Tibial nerve (tissue), 4 donors: ENCODE results near the gene MBOAT2. TPM values are rescaled to one million over a fixed set of nuclear protein-coding genes. Genes with fewer than 3 reads are reported as not detected.

Source experiments
- DNase-seq, 2 donors: peaks; one replicate each; pipeline ENCODE4 v3.0.0-alpha.2; 2019; ENCODE audit warnings: low spot score in 2 of 2
- H3K27ac ChIP-seq, 4 donors: fragments of 200-600 bp; sonication (generic) in 3 of 4; one replicate each; pipeline ENCODE4 v1.5.1; 2017 to 2019; ENCODE audit warnings: mild to moderate bottlenecking in 1 of 4
- H3K27me3 ChIP-seq, 2 donors: fragments of 200-600 bp; sonication (generic) in 1 of 2; one replicate each; pipeline versions ENCODE4 v1.5.1 to v1.6.0; 2017 to 2019
- H3K36me3 ChIP-seq, 3 donors: fragments of 200-600 bp; sonication (generic); one replicate each; pipeline ENCODE4 v1.5.1; 2018 to 2019
- H3K4me1 ChIP-seq, 4 donors: fragments of 200-600 bp; sonication (generic) in 3 of 4; one replicate each; pipeline ENCODE4 v1.5.1; 2017 to 2019
- H3K4me3 ChIP-seq, 4 donors: fragments of 200-600 bp; sonication (generic) in 3 of 4; one replicate each; pipeline ENCODE4 v1.5.1; 2017 to 2019; ENCODE audit warnings: mild to moderate bottlenecking in 1 of 4, moderate library complexity in 1 of 4
- H3K9me3 ChIP-seq, 4 donors: fragments of 200-600 bp; sonication (generic) in 3 of 4; one replicate each; pipeline ENCODE4 v1.5.1; 2017 to 2019
- EP300 ChIP-seq, 2 donors: sonication (generic); formaldehyde crosslinking; IDR thresholded peaks; one replicate each; pipeline ENCODE4 v1.6.1; 2017; ENCODE audit warnings: antibody characterized with exemption in 2 of 2, mild to moderate bottlenecking in 1 of 2
- POLR2A ChIP-seq, 2 donors: fragments of 450-650 bp; IDR thresholded peaks; one replicate each; pipeline ENCODE4 v1.6.1; 2017; ENCODE audit warnings: antibody characterized with exemption in 2 of 2, mild to moderate bottlenecking in 2 of 2, moderate library complexity in 2 of 2
- WGBS, 2 donors: methylation state at CpG; one replicate each; pipeline ENCODE4 v1.1.5; 2018; 5-methylcytosine and 5-hydroxymethylcytosine counted together
- total RNA-seq, 4 donors: library from RNA; depleted of rRNA; stranded (reverse); fragments of >200 nt; gene quantifications; one replicate each; pipeline ENCODE4 v1.1.0, GENCODE V29; 2016
- TF ChIP-seq, protein P1 (sequence below), 5 experiments: fragments of 200-600 bp in 3 of 5; fragments of 450-650 bp in 2 of 5; sonication (generic) in 3 of 5; IDR thresholded peaks; one replicate each; pipeline ENCODE4 v1.5.1; 2016 to 2019; ENCODE audit warnings: antibody characterized with exemption in 5 of 5, mild to moderate bottlenecking in 3 of 5, moderate library complexity in 2 of 5

Gene MBOAT2
- total RNA-seq, 4 donors from 2014 or later: 23.7 to 56.2 (median 45.5) TPM

DNA sequence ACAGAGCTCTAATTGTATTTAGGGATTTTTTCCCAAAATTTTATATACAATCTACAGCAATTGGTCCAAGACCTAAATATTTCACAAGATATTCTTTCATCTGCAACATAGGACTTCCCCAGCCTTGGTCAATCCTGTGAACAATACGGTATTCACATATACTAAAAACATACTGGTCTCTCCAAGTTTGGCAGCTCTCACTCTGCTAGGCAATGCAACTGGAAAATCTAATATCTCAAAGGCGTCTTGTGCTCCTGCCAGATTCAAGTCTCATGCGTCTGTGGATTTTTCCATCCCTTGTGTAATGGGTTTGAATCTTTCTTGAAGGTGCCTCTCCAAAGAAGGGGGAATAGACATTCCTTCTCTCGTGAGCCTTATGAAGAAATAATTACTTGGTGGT, 27.4 kb upstream of the MBOAT2 start:
- H3K27me3 ChIP-seq: no peaks in the 10 kb centered on the region
- no peaks in the 10 kb centered on the region for H3K36me3 ChIP-seq
- no peak overlapping the region for H3K4me3 ChIP-seq
- no peak for DNase-seq
- TF ChIP-seq POLR2A (IDR thresholded peaks at IDR 0.05): no peak
- no peak for TF ChIP-seq EP300 (IDR thresholded peaks at IDR 0.05)
- TF ChIP-seq, protein P1, sequence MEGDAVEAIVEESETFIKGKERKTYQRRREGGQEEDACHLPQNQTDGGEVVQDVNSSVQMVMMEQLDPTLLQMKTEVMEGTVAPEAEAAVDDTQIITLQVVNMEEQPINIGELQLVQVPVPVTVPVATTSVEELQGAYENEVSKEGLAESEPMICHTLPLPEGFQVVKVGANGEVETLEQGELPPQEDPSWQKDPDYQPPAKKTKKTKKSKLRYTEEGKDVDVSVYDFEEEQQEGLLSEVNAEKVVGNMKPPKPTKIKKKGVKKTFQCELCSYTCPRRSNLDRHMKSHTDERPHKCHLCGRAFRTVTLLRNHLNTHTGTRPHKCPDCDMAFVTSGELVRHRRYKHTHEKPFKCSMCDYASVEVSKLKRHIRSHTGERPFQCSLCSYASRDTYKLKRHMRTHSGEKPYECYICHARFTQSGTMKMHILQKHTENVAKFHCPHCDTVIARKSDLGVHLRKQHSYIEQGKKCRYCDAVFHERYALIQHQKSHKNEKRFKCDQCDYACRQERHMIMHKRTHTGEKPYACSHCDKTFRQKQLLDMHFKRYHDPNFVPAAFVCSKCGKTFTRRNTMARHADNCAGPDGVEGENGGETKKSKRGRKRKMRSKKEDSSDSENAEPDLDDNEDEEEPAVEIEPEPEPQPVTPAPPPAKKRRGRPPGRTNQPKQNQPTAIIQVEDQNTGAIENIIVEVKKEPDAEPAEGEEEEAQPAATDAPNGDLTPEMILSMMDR (IDR thresholded peaks at IDR 0.05): no peak
- H3K4me1 ChIP-seq: peaks cover 0 to 40% (median 0%) of the 10 kb centered on the region in 4 donors
- 13 to 17% methylated on average over 4 of the region's 4 CpGs for WGBS, 2 donors
- H3K27ac ChIP-seq: no peak overlapping the region
- no peaks in the 10 kb centered on the region for H3K9me3 ChIP-seq

DNA sequence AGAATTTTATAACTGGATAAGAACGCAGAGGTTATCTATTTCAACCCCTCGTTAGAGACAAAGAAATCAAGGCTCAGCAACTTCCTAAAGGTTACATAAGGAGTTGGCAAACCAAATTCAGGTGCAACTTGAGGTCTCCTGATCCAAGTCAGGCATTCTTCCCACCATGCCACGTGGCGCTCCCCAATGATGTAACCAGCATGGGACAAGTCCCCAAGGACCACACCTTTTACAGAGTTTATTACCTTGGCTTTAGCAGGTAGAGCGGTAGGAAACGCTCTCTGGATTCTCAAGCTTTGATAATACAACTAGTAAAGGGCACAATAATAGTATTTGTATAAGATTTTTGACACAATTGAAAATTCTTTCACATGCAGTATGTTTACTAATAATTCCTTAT, 26.7 kb upstream of the MBOAT2 start:
- Histone ChIP-seq H3K4me1 (peaks cover 0 to 40% (median 0%) of the 10 kb centered on the region in 4 donors), H3K27ac (no peak overlapping the region), H3K27me3 (no peaks in the 10 kb centered on the region), H3K4me3 (no peak overlapping the region), H3K36me3 (no peaks in the 10 kb centered on the region), H3K9me3 (no peaks in the 10 kb centered on the region)
- DNase-seq: no peak
- TF ChIP-seq POLR2A (IDR thresholded peaks at IDR 0.05) (no peak), EP300 (IDR thresholded peaks at IDR 0.05) (no peak)
- TF ChIP-seq, protein P1 (IDR thresholded peaks at IDR 0.05): no peak
- 72 to 81% methylated on average over 6 of the region's 6 CpGs for WGBS, 2 donors

DNA sequence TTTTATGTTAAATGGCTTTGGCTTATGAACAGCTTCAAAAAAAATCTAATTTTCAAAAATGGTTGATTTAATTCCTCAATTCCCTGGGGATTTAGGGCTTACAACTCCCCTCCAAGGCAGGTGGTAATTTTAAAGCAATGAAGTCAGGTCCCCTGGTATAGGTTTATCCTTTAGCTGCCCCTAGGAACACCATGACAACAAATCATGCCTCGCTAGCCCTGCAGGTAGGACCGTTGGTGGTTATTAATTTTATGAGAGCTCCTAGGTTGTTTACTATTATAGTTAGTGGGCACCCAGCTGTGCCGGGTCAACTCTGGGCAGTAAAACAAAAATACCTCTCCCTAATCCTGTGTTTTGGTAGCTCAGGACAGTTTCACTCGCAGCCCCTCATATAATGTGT, 26.2 kb upstream of the MBOAT2 start:
- Histone ChIP-seq H3K4me1 (peaks cover 0 to 40% (median 0%) of the 10 kb centered on the region in 4 donors), H3K27me3 (no peaks in the 10 kb centered on the region), H3K9me3 (no peaks in the 10 kb centered on the region), H3K4me3 (no peak overlapping the region), H3K27ac (no peak overlapping the region), H3K36me3 (no peaks in the 10 kb centered on the region)
- 67 to 72% methylated on average over 4 of the region's 4 CpGs for WGBS, 2 donors
- no peak for DNase-seq
- TF ChIP-seq EP300 (IDR thresholded peaks at IDR 0.05) (no peak), POLR2A (IDR thresholded peaks at IDR 0.05) (no peak)
- TF ChIP-seq, protein P1 (IDR thresholded peaks at IDR 0.05): no peak

DNA sequence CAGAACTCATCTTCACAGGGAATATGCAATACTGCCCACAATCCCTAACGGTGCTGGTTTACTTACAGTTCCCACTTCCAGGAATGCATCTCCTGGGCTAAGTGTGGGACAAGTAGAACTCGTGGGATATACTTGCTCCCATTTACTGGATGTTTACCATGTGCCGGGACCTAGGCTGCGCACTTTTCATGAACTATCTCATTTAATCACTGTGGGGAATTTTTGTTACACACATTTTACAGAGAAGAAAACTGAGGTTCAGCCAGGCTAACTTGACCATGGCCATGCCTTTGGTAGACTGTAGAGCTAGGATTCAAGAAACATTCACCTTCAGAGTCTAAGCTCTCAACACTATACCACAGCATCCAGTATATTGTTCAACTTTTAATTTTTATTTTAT, 24.4 kb upstream of the MBOAT2 start:
- peaks cover 0 to 33% (median 0%) of the 10 kb centered on the region in 4 donors for H3K4me1 ChIP-seq
- H3K36me3 ChIP-seq: no peaks in the 10 kb centered on the region
- TF ChIP-seq, protein P1 (IDR thresholded peaks at IDR 0.05): no peak
- TF ChIP-seq POLR2A (IDR thresholded peaks at IDR 0.05): no peak
- TF ChIP-seq EP300 (IDR thresholded peaks at IDR 0.05): no peak
- no peaks in the 10 kb centered on the region for H3K9me3 ChIP-seq
- H3K27me3 ChIP-seq: no peaks in the 10 kb centered on the region
- no peak overlapping the region for H3K27ac ChIP-seq
- 85 to 98% methylated on average over 4 of the region's 4 CpGs for WGBS, 2 donors
- DNase-seq: no peak
- H3K4me3 ChIP-seq: no peak overlapping the region

DNA sequence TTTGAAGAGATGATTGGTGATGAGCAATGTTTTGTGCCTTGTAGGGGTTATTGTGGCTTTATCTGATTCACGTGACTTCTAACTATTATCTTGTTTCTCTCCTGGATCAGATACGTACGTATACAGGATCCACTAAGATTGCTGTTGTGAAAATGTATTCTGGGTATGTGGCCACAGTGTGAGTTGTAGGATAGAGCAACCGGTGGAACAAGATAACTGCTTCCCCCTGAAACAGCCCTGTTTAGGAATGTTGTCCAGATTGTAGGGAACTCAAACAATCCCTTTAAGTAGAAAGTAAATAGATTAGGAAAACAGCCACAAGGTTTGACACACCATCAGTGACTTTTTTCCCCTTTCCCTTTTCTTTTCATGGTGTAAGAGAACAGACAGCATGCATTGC, 22.3 kb upstream of the MBOAT2 start:
- Histone ChIP-seq H3K9me3 (no peaks in the 10 kb centered on the region), H3K27ac (no peak overlapping the region), H3K27me3 (no peaks in the 10 kb centered on the region), H3K4me3 (no peak overlapping the region), H3K36me3 (no peaks in the 10 kb centered on the region), H3K4me1 (peaks cover 0 to 11% (median 0%) of the 10 kb centered on the region in 4 donors)
- no peak for DNase-seq
- TF ChIP-seq POLR2A (IDR thresholded peaks at IDR 0.05) (no peak), EP300 (IDR thresholded peaks at IDR 0.05) (no peak)
- TF ChIP-seq, protein P1 (IDR thresholded peaks at IDR 0.05): no peak
- WGBS, 2 donors: 80% methylated on average over 4 of the region's 4 CpGs
